ENCODE measurements around the gene TP63.

Gene TP63

DNA sequence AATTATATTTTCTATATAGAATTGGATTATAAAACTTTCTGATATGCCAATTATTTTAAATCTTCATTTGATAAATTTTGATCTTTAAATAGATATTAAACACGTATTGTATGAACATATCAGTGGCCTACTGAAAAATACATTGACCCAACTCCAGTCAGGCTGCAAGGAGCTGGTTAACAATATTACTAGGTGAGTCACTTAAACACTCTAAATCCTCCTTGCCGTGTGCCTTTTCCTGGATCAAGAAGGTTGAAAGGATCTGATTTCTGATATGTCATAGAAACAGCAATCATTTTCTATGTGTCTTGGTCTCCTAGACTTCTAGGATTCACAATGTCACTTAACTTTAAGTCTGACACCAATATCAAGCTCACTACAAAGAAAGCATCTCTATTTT is 123.2 kb downstream of the TP63 start:
- no peak for TF ChIP-seq RARB (CRISPR knock-in tag; IDR thresholded peaks at IDR 0.05)
- TF ChIP-seq TSHZ2 (CRISPR knock-in tag; IDR thresholded peaks at IDR 0.05): no peak
- TF ChIP-seq SNAI2 (CRISPR knock-in tag; IDR thresholded peaks at IDR 0.05): no peak
- no peak for TF ChIP-seq ZNF70 (CRISPR knock-in tag; IDR thresholded peaks at IDR 0.05)
- TF ChIP-seq TOX (CRISPR knock-in tag; IDR thresholded peaks at IDR 0.05; ENCODE audit: borderline replicate concordance): no peak
- TF ChIP-seq ZFP30 (CRISPR knock-in tag; IDR thresholded peaks at IDR 0.05): no peak
- TF ChIP-seq ESRRG (CRISPR knock-in tag; IDR thresholded peaks at IDR 0.05): no peak
- TF ChIP-seq TCF4 (CRISPR knock-in tag; IDR thresholded peaks at IDR 0.05; ENCODE audit: borderline replicate concordance): no peak
- TF ChIP-seq, protein P1, sequence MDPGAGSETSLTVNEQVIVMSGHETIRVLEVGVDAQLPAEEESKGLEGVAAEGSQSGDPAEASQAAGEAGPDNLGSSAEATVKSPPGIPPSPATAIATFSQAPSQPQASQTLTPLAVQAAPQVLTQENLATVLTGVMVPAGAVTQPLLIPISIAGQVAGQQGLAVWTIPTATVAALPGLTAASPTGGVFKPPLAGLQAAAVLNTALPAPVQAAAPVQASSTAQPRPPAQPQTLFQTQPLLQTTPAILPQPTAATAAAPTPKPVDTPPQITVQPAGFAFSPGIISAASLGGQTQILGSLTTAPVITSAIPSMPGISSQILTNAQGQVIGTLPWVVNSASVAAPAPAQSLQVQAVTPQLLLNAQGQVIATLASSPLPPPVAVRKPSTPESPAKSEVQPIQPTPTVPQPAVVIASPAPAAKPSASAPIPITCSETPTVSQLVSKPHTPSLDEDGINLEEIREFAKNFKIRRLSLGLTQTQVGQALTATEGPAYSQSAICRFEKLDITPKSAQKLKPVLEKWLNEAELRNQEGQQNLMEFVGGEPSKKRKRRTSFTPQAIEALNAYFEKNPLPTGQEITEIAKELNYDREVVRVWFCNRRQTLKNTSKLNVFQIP (CRISPR knock-in tag; IDR thresholded peaks at IDR 0.05; ENCODE audit: borderline replicate concordance, low read depth): no peak
- no peak for ATAC-seq

- no peak for TF ChIP-seq CSRNP3 (CRISPR knock-in tag; IDR thresholded peaks at IDR 0.05)
- no peak for TF ChIP-seq TCF4 (CRISPR knock-in tag; IDR thresholded peaks at IDR 0.05; ENCODE audit: borderline replicate concordance)
- no peak for TF ChIP-seq ZNF565 (CRISPR knock-in tag; conservative IDR thresholded peaks at IDR 0.05; ENCODE audit: low read depth)
- no peak for TF ChIP-seq BACH2 (CRISPR knock-in tag; IDR thresholded peaks at IDR 0.05; ENCODE audit: borderline replicate concordance)
- no peak for TF ChIP-seq SNAI2 (CRISPR knock-in tag; IDR thresholded peaks at IDR 0.05)
- TF ChIP-seq PPARA (CRISPR knock-in tag; IDR thresholded peaks at IDR 0.05; ENCODE audit: borderline replicate concordance): no peak
- no peak for TF ChIP-seq ZFP3 (CRISPR knock-in tag; IDR thresholded peaks at IDR 0.05)
- no peak for TF ChIP-seq ESRRG (CRISPR knock-in tag; IDR thresholded peaks at IDR 0.05)
- TF ChIP-seq ZFP30 (CRISPR knock-in tag; IDR thresholded peaks at IDR 0.05): no peak
- no peak for ATAC-seq
Observed at GRCh38 chr3:189756582-189757078, 125.4 kb downstream of the TP63 start.

GRCh38 chr3:189758186-189758585 is 127.0 kb downstream of the TP63 start:
- TF ChIP-seq ZFP3 (CRISPR knock-in tag; IDR thresholded peaks at IDR 0.05) (no peak), CREB5 (CRISPR knock-in tag; IDR thresholded peaks at IDR 0.05; ENCODE audit: low read depth) (no peak), ZNF8 (CRISPR knock-in tag; IDR thresholded peaks at IDR 0.05) (no peak), PPARA (CRISPR knock-in tag; IDR thresholded peaks at IDR 0.05; ENCODE audit: borderline replicate concordance) (no peak), CSRNP3 (CRISPR knock-in tag; IDR thresholded peaks at IDR 0.05) (no peak), ZFP30 (CRISPR knock-in tag; IDR thresholded peaks at IDR 0.05) (no peak), GLIS3 (CRISPR knock-in tag; IDR thresholded peaks at IDR 0.05) (no peak), BACH2 (CRISPR knock-in tag; IDR thresholded peaks at IDR 0.05; ENCODE audit: borderline replicate concordance) (no peak), RARB (CRISPR knock-in tag; IDR thresholded peaks at IDR 0.05) (no peak), ZC3H10 (CRISPR knock-in tag; IDR thresholded peaks at IDR 0.05) (no peak)
- TF ChIP-seq, protein P2, sequence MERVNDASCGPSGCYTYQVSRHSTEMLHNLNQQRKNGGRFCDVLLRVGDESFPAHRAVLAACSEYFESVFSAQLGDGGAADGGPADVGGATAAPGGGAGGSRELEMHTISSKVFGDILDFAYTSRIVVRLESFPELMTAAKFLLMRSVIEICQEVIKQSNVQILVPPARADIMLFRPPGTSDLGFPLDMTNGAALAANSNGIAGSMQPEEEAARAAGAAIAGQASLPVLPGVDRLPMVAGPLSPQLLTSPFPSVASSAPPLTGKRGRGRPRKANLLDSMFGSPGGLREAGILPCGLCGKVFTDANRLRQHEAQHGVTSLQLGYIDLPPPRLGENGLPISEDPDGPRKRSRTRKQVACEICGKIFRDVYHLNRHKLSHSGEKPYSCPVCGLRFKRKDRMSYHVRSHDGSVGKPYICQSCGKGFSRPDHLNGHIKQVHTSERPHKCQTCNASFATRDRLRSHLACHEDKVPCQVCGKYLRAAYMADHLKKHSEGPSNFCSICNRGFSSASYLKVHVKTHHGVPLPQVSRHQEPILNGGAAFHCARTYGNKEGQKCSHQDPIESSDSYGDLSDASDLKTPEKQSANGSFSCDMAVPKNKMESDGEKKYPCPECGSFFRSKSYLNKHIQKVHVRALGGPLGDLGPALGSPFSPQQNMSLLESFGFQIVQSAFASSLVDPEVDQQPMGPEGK (CRISPR knock-in tag; IDR thresholded peaks at IDR 0.05; ENCODE audit: borderline replicate concordance): no peak
- no peak for ATAC-seq

Data from SK-N-SH treated with all-trans-retinoic acid at 6 μM for 48 hours (cell line).